LoVo (cell line): Measurements from ENCODE around the gene RAET1G.
"Not testable (repeated sequence)": the region's sequence is repeated elsewhere in the genome, so short reads cannot be mapped to it uniquely, and the experiment has no call there.

Experiments
- DNase-seq: peaks from one replicate; pipeline ENCODE4 v3.0.0-alpha.2; 2016; ENCODE audit warnings: low spot score

Gene RAET1G

GRCh38 chr6:149913540-149914240 is 9.2 kb downstream of the RAET1G start:
- no peak for DNase-seq

GRCh38 chr6:149913085-149913484 is 9.8 kb downstream of the RAET1G start:
- DNase-seq = no peak

- DNase-seq = not testable (repeated sequence)
Measured at GRCh38 chr6:149912680-149913079, 10.2 kb downstream of the RAET1G start.

GRCh38 chr6:149910721-149911151 is 12.2 kb downstream of the RAET1G start:
- no peak for DNase-seq

- no peak for DNase-seq
Measured at GRCh38 chr6:149909701-149910470, 13.0 kb downstream of the RAET1G start.

GRCh38 chr6:149908480-149908879 is 14.4 kb downstream of the RAET1G start:
- DNase-seq = not testable (repeated sequence)

GRCh38 chr6:149907317-149907716 is 15.6 kb downstream of the RAET1G start:
- no peak for DNase-seq

GRCh38 chr6:149906405-149906804 is 16.5 kb downstream of the RAET1G start:
- no peak for DNase-seq

- no peak for DNase-seq
Measured at GRCh38 chr6:149905911-149906371, 17.0 kb downstream of the RAET1G start.

GRCh38 chr6:149905371-149905910 is 17.5 kb downstream of the RAET1G start:
- DNase-seq = no peak

GRCh38 chr6:149904661-149905370 is 18.1 kb downstream of the RAET1G start:
- DNase-seq = no peak

- no peak for DNase-seq
Measured at GRCh38 chr6:149903938-149904611, 18.8 kb downstream of the RAET1G start.

- DNase-seq = no peak
Measured at GRCh38 chr6:149901444-149902140, 21.3 kb downstream of the RAET1G start.

- DNase-seq = no peak
Measured at GRCh38 chr6:149900620-149901443, 22.1 kb downstream of the RAET1G start.

- DNase-seq = no peak
Measured at GRCh38 chr6:149899926-149900619, 22.8 kb downstream of the RAET1G start.

- no peak for DNase-seq
Measured at GRCh38 chr6:149899486-149899885, 23.4 kb downstream of the RAET1G start.

- no peak for DNase-seq
Measured at GRCh38 chr6:149898966-149899365, 24.0 kb downstream of the RAET1G start.

GRCh38 chr6:149897855-149898744 is 24.8 kb downstream of the RAET1G start, which contains the start of gene RAET1E:
TSS of gene RAET1E (minus strand) at chr6:149898113. CDS start at chr6:149890901, 7,212 bp downstream.
- no peak for DNase-seq
